C1 segment of cervical spinal cord (tissue), 14 donors: ENCODE measurements around the gene CHRNB1.

Experiments
- DNase-seq, 14 donors: peaks; one replicate each; lab custom pipeline; 2025; lab: John Stamatoyannopoulos, UW

CHRNB1 gene

GRCh38 chr17:7483255-7484066, 38.6 kb downstream of the CHRNB1 start:
- peak; percentile 98 to 100 (median 99) for DNase-seq

- peak; percentile 98 to 100 (median 99) for DNase-seq
Measured at GRCh38 chr17:7484067-7484918, 39.4 kb downstream of the CHRNB1 start, which contains the start of gene POLR2A. TSS of gene POLR2A (plus strand) at chr17:7484366.

DNA sequence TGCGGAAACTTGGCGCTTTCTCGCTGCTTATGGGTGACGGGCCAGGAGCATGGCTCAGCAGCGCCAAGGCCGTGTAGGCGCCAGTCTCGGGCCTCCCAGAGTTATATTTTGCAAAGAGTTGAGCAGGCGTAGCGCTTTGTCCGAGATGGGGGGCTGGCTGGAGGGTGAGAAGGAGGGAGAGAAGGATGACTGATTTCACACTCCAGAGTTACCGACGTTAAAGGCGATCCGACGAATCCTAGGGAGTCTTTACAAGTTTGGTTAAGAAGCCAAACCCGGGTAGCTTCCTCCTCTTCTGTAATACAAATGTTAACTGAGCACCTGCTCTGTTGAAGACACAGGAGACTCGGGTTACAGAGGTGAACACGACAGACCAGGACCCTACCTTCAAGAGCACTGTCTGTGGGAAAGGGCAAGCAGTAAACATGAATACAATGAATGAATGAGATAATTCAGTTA, 40.1 kb downstream of the CHRNB1 start:
- DNase-seq, result no peak

DNA sequence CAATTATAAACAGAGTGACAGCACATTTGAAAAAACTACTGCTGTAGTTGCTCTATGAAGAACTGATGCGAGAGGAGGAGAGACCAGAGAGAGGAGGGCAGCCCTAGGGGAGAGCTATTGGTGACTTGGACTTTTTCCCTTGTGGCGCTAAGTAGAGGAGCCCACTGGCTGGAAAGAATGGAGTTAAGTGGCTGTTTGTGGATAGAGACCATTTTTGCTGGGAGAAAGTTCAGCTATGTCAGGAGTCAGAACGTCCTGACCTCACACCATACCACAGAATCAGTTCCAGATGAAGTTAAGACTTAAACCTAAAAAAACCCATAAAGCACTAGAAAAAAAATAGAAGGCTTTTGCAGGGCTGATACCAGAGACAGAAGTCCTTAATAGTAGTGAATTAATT, 41.3 kb downstream of the CHRNB1 start:
- no peak for DNase-seq

- DNase-seq, result no peak
Measured at GRCh38 chr17:7490144-7490543, 45.3 kb downstream of the CHRNB1 start.

DNA sequence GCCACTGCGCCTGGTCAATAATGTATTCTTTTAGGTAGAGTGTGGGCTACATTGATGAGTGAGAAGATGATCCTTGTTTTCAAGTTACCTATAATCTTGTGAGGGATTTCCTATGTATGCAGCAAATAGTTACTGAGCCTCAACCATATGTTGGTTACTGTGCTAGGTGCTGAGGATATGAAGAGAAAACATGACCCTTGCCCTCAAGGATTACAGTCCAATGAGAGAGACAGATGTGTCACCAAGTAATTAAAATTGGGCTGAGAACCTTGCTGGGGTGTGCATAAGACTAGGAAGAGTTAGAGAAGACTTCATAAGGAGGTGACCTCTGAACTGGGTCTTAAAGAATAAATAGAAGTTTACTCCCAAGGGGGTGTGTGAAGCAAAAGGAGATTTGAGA, 46.7 kb downstream of the CHRNB1 start:
- no peak for DNase-seq

DNA sequence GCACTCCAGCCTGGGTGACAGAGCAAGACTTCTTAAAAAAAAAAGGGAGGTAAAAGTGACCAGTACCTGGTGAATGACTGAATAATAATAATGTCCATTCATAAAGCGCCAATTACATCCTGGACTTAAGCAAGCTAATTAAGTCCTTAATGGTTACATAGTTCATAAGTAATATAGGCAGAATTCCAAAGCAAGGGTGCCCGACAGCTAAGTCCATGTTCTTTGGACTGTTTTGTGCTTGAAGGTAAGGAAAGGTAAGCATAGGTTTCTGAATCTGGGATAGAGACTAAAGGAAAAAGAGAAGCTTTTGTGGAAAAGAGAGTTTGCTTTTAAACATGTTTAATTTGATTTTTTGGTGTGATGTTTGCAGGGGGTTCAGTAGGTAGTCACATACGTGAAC, 49.1 kb downstream of the CHRNB1 start:
- no peak for DNase-seq

DNA sequence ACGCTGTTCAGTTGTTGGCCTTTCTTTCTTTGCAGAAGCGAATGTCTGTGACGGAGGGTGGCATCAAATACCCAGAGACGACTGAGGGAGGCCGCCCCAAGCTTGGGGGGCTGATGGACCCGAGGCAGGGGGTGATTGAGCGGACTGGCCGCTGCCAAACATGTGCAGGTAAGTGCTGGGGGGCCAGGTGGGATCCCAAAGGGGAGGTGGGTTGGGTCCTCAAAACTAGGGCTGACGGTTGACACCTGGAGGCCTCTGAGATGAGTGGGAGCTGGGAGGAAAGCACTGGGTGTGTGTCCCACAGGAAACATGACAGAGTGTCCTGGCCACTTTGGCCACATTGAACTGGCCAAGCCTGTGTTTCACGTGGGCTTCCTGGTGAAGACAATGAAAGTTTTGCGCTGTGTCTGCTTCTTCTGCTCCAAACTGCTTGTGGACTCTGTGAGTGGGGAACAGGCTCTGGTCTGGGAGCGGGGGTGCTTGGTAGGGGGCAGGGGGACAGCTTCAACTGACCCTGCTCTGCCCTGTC, 51.1 kb downstream of the CHRNB1 start:
- no peak for DNase-seq

GRCh38 chr17:7496470-7497183, 51.8 kb downstream of the CHRNB1 start:
- no peak for DNase-seq

DNA sequence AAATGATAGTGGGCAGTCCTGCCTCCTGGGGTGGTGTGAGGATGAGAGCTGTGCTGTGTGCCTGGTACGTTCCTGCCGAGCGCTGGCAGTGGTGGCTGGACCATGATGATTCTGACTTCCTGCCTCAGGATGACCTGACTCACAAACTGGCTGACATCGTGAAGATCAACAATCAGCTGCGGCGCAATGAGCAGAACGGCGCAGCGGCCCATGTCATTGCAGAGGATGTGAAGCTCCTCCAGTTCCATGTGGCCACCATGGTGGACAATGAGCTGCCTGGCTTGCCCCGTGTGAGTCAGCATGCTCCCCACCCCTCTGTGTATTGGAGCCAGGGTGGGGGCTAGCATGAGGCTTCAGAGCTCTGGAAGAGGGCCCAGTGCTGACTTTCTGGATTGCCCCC, 52.4 kb downstream of the CHRNB1 start:
- no peak for DNase-seq

DNA sequence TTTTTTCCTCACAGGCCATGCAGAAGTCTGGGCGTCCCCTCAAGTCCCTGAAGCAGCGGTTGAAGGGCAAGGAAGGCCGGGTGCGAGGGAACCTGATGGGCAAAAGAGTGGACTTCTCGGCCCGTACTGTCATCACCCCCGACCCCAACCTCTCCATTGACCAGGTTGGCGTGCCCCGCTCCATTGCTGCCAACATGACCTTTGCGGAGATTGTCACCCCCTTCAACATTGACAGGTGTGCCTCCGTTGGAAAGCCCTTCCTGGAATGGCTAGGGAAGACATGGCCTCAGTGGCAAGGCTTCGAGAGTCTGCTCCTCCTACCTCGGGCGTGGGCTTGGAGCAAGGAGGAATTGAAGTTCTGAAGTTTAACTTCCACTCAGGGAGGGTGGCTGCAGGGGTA, 52.8 kb downstream of the CHRNB1 start:
- no peak for DNase-seq

DNA sequence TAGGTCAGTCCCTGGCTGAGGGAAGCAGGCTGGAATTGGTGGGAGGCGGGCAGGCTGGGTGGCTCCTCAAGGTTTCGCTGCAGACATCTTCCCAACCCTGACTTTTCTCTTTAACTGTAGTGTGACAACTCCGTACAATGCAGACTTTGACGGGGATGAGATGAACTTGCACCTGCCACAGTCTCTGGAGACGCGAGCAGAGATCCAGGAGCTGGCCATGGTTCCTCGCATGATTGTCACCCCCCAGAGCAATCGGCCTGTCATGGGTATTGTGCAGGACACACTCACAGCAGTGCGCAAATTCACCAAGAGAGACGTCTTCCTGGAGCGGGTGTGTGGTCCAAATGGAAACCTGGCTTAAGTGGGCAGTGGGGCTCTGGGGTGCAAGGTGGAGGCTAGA, 54.3 kb downstream of the CHRNB1 start:
- DNase-seq, result no peak

- no peak for DNase-seq
Measured at GRCh38 chr17:7501729-7502128, 56.9 kb downstream of the CHRNB1 start.

- no peak for DNase-seq
Measured at GRCh38 chr17:7502171-7502847, 57.4 kb downstream of the CHRNB1 start.

GRCh38 chr17:7502987-7503386, 58.1 kb downstream of the CHRNB1 start:
- DNase-seq, result no peak

DNA sequence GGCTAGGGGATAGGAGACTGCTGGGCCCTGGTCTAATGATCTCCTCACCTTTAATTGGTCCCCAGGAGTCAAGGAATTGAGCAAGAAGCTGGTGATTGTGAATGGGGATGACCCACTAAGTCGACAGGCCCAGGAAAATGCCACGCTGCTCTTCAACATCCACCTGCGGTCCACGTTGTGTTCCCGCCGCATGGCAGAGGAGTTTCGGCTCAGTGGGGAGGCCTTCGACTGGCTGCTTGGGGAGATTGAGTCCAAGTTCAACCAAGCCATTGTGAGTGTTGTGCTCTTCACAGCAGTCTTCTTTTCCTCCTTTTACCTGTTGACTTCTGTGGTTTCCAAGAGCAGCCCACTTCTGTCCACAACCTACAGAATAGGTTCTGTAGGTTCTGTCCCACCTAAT, 58.7 kb downstream of the CHRNB1 start:
- no peak for DNase-seq
